Measurements from ENCODE around the gene KRTAP9-3.
"Not testable (repeated sequence)": the region's sequence is repeated elsewhere in the genome, so short reads cannot be mapped to it uniquely, and the experiment has no call there.

KRTAP9-3 gene

GRCh38 chr17:41251261-41251660 is 19.0 kb downstream of the KRTAP9-3 start:
- DNase-seq: no peak

DNA sequence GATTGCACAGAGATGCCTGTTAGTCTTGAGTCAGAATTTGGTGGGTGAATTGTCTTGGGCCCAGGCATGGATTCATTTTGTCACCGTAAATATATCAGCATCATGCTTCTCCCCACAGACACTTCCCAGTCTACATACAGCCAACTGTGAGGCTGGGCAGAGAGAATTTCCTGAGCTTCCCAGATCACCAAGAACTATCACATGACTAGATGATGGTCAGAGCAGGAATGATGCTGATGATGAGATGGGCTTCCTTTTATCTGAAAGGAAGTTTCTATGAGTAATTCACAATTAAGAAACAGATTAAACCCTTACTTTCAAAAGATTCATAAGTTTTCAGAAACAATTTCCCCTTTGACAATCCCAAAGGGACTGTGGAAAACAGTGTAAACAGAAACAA is 22.6 kb downstream of the KRTAP9-3 start:
- DNase-seq: no peak

- not testable (repeated sequence) for DNase-seq
Measured at GRCh38 chr17:41255381-41256290, 23.4 kb downstream of the KRTAP9-3 start, which contains the start of gene KRTAP9-9. KRTAP9-9 (plus strand) TSS chr17:41255384.

DNA sequence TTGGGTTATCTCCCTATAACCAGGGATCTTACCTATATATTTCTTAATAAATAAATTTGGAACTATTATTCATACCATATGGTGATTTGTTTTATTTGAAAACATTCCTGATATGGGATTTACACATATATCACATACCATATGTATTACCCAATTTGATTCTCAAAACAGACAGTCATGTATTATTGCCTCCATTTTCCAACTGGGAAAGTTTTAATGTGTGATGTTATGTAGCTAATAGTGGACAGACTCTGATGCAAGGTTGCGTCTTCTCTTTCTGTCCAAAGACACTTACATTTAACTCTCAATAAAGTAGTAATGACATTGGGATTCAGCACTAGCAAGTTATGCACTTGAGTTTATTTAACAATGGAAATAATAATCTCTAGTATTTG is 24.0 kb downstream of the KRTAP9-3 start:
- no peak for DNase-seq

GRCh38 chr17:41258406-41258805 is 26.2 kb downstream of the KRTAP9-3 start:
- DNase-seq: no peak

DNA sequence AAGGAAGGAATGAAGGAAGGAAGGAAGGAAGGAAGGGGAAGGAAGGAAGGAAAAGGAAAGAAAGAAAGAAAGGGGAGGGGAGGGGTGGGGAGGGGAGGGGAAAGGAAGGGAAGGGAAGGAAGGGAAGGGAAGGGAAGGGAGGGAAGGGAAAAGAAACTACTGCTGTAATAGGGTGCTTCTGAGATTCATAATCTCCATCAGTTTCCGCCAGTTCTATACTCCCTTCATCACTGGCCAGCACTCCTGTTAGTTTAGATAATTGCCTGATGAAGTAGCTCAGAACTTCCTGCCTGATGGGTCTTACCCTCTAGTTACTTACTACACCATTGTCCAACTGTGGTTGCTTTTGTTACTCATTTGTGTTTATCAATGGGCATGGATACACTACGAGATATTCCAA is 31.0 kb downstream of the KRTAP9-3 start:
- DNase-seq: no peak

- no peak for DNase-seq
Measured at GRCh38 chr17:41264599-41264998, 32.4 kb downstream of the KRTAP9-3 start.

GRCh38 chr17:41265078-41265477 is 32.8 kb downstream of the KRTAP9-3 start, which contains the start of gene KRTAP9-6:
KRTAP9-6 (plus strand) TSS chr17:41265378; CDS start chr17:41265378, 0 bp downstream.
- DNase-seq: no peak

DNA sequence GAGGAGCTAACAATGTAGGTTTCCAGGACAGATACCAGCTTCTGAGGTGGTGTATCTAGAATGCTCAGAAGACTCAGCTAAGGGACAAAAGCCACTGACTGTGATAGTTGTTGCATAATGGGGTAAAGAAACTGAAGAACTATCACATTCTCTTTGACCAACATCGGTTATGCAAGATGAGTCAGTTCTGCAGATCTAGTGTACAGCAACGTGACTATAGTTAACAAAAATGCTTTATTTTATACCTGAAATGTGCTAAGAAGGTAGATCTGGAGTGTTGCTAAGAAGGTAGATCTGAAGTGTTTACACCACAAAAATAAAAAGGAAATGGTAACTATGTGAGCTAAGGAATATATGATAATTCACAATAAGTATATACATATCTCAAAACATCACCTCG is 35.5 kb downstream of the KRTAP9-3 start:
- DNase-seq: no peak

DNA sequence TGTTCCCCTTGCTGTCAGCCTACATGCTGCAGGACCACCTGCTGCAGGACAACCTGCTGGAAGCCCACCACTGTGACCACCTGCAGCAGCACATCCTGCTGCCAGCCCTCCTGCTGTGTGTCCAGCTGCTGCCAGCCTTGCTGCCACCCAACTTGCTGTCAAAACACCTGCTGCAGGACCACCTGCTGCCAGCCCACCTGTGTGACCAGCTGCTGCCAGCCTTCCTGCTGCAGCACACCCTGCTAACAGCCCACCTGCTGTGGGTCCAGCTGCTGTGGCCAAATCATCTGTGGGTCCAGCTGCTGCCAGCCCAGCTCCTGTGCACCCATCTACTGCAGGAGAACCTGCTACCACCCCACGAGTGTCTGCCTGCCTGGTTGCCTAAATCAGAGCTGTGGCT is 39.1 kb downstream of the KRTAP9-3 start:
- not testable (repeated sequence) for DNase-seq

DNA sequence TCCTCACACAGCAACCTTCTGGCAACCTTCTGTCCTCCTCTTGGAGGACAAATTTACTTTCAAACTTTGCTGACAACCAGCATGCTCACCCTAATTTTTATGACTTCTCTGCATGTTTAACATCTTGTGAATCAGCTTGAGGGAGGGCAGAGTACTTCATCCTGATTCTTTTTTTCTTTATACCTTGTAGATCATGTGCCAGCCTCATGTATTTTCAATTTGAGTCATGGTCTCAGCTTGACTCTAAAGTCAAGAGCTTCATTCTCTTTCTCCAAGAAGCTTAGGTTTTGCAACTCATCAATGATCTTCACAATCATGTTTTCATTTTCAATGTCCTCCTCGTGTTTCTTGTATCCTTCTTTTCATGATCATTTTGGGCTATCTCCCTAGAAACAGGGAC is 39.6 kb downstream of the KRTAP9-3 start:
- DNase-seq: no peak

DNA sequence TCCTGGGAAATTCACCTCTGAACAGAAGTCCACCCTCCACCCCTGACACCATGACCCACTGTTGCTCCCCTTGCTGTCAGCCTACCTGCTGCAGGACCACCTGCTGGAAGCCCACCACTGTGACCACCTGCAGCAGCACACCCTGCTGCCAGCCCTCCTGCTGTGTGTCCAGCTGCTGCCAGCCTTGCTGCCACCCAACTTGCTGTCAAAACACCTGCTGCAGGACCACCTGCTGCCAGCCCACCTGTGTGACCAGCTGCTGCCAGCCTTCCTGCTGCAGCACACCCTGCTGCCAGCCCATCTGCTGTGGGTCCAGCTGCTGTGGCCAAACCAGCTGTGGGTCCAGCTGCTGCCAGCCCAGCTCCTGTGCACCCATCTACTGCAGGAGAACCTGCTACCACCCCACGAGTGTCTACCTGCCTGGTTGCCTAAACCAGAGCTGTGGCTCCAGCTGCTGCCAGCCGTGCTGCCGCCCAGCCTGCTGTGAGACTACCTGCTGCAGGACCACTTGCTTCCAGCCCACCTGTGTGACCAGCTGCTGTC is 43.5 kb downstream of the KRTAP9-3 start, which contains the start of gene KRTAP9-7:
TSS of gene KRTAP9-7 (plus strand) at position 51 of the 543 bp plus-strand sequence. CDS start at position 51, 0 bp downstream.
- DNase-seq: not testable (repeated sequence)

GRCh38 chr17:41278176-41278955 is 46.1 kb downstream of the KRTAP9-3 start:
- DNase-seq: no peak

Data from activated CD8-positive, alpha-beta memory T cell treated with anti-CD3 and anti-CD28 coated beads for 24 hours (primary cell).